Measurements from ENCODE around the gene COPS9.

DNA sequence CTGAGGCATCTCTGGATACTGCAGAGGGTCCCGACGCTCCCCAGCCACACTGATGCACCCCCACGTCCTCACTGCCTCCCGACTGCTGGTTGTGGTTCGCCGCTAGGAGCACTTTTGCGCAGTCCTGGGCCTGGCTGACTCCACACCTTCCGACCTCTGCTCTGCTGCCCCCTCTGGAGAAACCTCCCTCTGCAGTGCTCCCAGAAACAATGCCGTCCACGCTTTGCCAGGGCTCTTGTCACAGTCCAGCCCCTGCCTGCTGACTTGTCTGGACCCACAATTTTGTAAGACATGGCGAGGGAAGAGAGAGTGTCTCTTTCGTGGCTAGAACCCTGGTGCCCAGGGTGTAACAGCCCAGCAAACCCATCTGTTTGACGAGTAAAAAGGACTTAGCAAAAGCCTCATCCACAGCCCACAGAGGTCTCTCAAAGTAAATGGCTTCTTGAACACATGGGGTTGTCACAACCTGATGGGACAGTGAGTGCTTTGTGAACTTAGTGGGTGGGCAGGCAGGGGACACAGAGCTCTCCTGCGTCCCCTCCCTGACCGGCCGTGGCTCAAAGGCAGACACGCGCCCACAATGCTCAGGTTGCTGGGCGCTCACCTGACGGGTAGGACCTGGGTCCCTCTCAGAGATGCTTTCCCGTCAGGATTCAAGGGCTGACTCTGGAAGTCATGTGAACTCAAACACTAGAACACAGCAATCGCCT, 4.0 kb downstream of the COPS9 start:
- TF ChIP-seq, protein P1, sequence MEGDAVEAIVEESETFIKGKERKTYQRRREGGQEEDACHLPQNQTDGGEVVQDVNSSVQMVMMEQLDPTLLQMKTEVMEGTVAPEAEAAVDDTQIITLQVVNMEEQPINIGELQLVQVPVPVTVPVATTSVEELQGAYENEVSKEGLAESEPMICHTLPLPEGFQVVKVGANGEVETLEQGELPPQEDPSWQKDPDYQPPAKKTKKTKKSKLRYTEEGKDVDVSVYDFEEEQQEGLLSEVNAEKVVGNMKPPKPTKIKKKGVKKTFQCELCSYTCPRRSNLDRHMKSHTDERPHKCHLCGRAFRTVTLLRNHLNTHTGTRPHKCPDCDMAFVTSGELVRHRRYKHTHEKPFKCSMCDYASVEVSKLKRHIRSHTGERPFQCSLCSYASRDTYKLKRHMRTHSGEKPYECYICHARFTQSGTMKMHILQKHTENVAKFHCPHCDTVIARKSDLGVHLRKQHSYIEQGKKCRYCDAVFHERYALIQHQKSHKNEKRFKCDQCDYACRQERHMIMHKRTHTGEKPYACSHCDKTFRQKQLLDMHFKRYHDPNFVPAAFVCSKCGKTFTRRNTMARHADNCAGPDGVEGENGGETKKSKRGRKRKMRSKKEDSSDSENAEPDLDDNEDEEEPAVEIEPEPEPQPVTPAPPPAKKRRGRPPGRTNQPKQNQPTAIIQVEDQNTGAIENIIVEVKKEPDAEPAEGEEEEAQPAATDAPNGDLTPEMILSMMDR (conservative IDR thresholded peaks at IDR 0.05; ENCODE audit: low read length) = peak; percentile 24; the same call in 1 of the 2 replicates
- no peak for TF ChIP-seq EZH2phosphoT487 (IDR thresholded peaks at IDR 0.05; ENCODE audit: borderline replicate concordance)
